H9 (cell line): ENCODE results near the gene SFRP2. TPM values are rescaled to one million over a fixed set of nuclear protein-coding genes. Genes with fewer than 3 reads are reported as not detected.

ENCODE experiments used
- DNase-seq: peaks from one replicate; pipeline ENCODE4 v3.0.0-alpha.2; 2017
- H2AFZ ChIP-seq: one replicate; pipeline ENCODE4 v1.6.1; 2013; ENCODE audit warnings: mild to moderate bottlenecking, low read length, control low read depth, moderate library complexity
- H2AK5ac ChIP-seq: 2 replicates; pipeline ENCODE4 v1.6.1; 2013; ENCODE audit warnings: low read length, control low read depth, mixed read lengths; ENCODE audit not compliant: insufficient read length
- H2BK120ac ChIP-seq: one replicate; pipeline ENCODE4 v1.6.1; 2013; ENCODE audit warnings: low read depth, mild to moderate bottlenecking, low read length, control low read depth, inconsistent platforms; ENCODE audit not compliant: poor library complexity, severe bottlenecking
- H2BK12ac ChIP-seq: 2 replicates; pipeline ENCODE4 v1.6.1; 2013; ENCODE audit warnings: low read length, control low read depth, mixed read lengths, low read depth; ENCODE audit not compliant: insufficient read length
- H2BK15ac ChIP-seq: 2 replicates; pipeline ENCODE4 v1.6.1; 2013; ENCODE audit warnings: low read depth, low read length, control low read depth
- H2BK20ac ChIP-seq: one replicate; pipeline ENCODE4 v1.6.1; 2013; ENCODE audit warnings: low read depth, mild to moderate bottlenecking, low read length, control low read depth, inconsistent platforms; ENCODE audit not compliant: poor library complexity, severe bottlenecking
- H2BK5ac ChIP-seq: 2 replicates; pipeline ENCODE4 v1.6.1; 2013; ENCODE audit warnings: low read length, control low read depth, mixed read lengths; ENCODE audit not compliant: insufficient read length
- H3K14ac ChIP-seq: 2 replicates; pipeline ENCODE4 v1.6.1; 2013; ENCODE audit warnings: low read length, control low read depth; ENCODE audit not compliant: insufficient read depth
- H3K18ac ChIP-seq: 2 replicates; pipeline ENCODE4 v1.6.1; 2013; ENCODE audit warnings: low read depth, mild to moderate bottlenecking, mixed read lengths, low read length, control low read depth; ENCODE audit not compliant: insufficient read length
- H3K23ac ChIP-seq: 2 replicates; pipeline ENCODE4 v1.6.1; 2013; ENCODE audit warnings: low read length, control low read depth, mixed read lengths, low read depth; ENCODE audit not compliant: insufficient read length
- H3K23me2 ChIP-seq: 2 replicates; pipeline ENCODE4 v1.6.1; 2013; ENCODE audit warnings: low read depth, mild to moderate bottlenecking, mixed read lengths, low read length, control low read depth; ENCODE audit not compliant: insufficient read length, poor library complexity, severe bottlenecking
- H3K27ac ChIP-seq: 2 replicates; pipeline ENCODE4 v1.5.1; 2013; ENCODE audit warnings: low read length, control low read depth, mixed read lengths, low read depth; ENCODE audit not compliant: insufficient read length
- H3K27me3 ChIP-seq: 2 replicates; pipeline ENCODE4 v1.6.1; 2013; ENCODE audit warnings: low read length, control low read depth, inconsistent platforms; ENCODE audit not compliant: insufficient read depth
- H3K4ac ChIP-seq: 2 replicates; pipeline ENCODE4 v1.6.1; 2013; ENCODE audit warnings: low read depth, mild to moderate bottlenecking, control low read depth, inconsistent platforms, low read length, moderate library complexity
- H3K4me1 ChIP-seq: 2 replicates; pipeline ENCODE4 v1.6.1; 2013; ENCODE audit warnings: low read length, control low read depth, inconsistent platforms; ENCODE audit not compliant: insufficient read depth
- H3K4me2 ChIP-seq: 2 replicates; pipeline ENCODE4 v1.6.1; 2013; ENCODE audit warnings: low read length, control low read depth, mixed read lengths; ENCODE audit not compliant: insufficient read length, insufficient read depth
- H3K56ac ChIP-seq: 2 replicates; pipeline ENCODE4 v1.6.1; 2013; ENCODE audit warnings: low read depth, mild to moderate bottlenecking, mixed read lengths, low read length, control low read depth; ENCODE audit not compliant: insufficient read length
- H3K79me1 ChIP-seq: 2 replicates; pipeline ENCODE4 v1.6.1; 2013; ENCODE audit warnings: low read depth, mild to moderate bottlenecking, moderate library complexity, low read length, control low read depth, inconsistent platforms; ENCODE audit not compliant: insufficient read depth, poor library complexity, severe bottlenecking
- H3K79me2 ChIP-seq: 2 replicates; pipeline ENCODE4 v1.6.1; 2013; ENCODE audit warnings: low read length, control low read depth, inconsistent platforms; ENCODE audit not compliant: insufficient read depth
- H3K9ac ChIP-seq: 2 replicates; pipeline ENCODE4 v1.6.1; 2013; ENCODE audit warnings: low read length, control low read depth, mixed read lengths; ENCODE audit not compliant: insufficient read length; ENCODE audit errors: extremely low read depth
- H3K9me3 ChIP-seq: one replicate; pipeline ENCODE4 v1.6.1; 2013; ENCODE audit warnings: low read depth, low read length, inconsistent platforms; ENCODE audit not compliant: control insufficient read depth
- H3T11ph ChIP-seq: one replicate; pipeline ENCODE4 v1.6.1; 2013; ENCODE audit warnings: mild to moderate bottlenecking, low read length, control low read depth, inconsistent platforms
- H4K20me1 ChIP-seq: one replicate; pipeline ENCODE4 v1.6.1; 2013; ENCODE audit not compliant: control insufficient read depth, insufficient read length, insufficient read depth
- H4K5ac ChIP-seq: 2 replicates; pipeline ENCODE4 v1.6.1; 2013; ENCODE audit warnings: low read depth, mild to moderate bottlenecking, mixed read lengths, low read length, control low read depth; ENCODE audit not compliant: insufficient read length
- H4K8ac ChIP-seq: replicated peaks from 2 replicates; pipeline ENCODE4 v1.6.1; 2013; ENCODE audit warnings: low read length, control low read depth, mixed read lengths, low read depth; ENCODE audit not compliant: insufficient read length
- H4K91ac ChIP-seq: 2 replicates; pipeline ENCODE4 v1.6.1; 2013; ENCODE audit warnings: low read depth, mild to moderate bottlenecking, moderate library complexity, mixed read lengths, low read length, control low read depth; ENCODE audit not compliant: insufficient read length
- H3K27ac Mint-ChIP-seq, 3 experiments: 2 replicates in 2 of 3; 3 replicates in 1 of 3; pipeline ENCODE4 v1.8.0; 2020 to 2021; ENCODE audit warnings: mixed read lengths in 3 of 3, mild to moderate bottlenecking in 1 of 3, moderate library complexity in 1 of 3
- H3K27me3 Mint-ChIP-seq: 2 replicates; pipeline ENCODE4 v1.8.0; 2021; ENCODE audit warnings: low read depth, mild to moderate bottlenecking, moderate library complexity, mixed read lengths
- H3K36me3 Mint-ChIP-seq, 3 experiments: 2 replicates in 2 of 3; 3 replicates in 1 of 3; pipeline ENCODE4 v1.8.0; 2020 to 2021; ENCODE audit warnings: low read depth in 3 of 3, mixed read lengths in 3 of 3; ENCODE audit not compliant: insufficient read depth in 1 of 3
- H3K4me1 Mint-ChIP-seq, 2 experiments: 2 replicates each; pipeline ENCODE4 v1.8.0; 2020; ENCODE audit warnings: mixed read lengths in 2 of 2
- H3K4me3 Mint-ChIP-seq, 2 experiments: 2 replicates in 1 of 2; 3 replicates in 1 of 2; pipeline ENCODE4 v1.8.0; 2020 to 2021; ENCODE audit warnings: mild to moderate bottlenecking in 2 of 2, mixed read lengths in 2 of 2, moderate library complexity in 1 of 2
- H3K9me3 Mint-ChIP-seq, 2 experiments: 2 replicates in 1 of 2; 3 replicates in 1 of 2; pipeline ENCODE4 v1.8.0; 2020; ENCODE audit warnings: mild to moderate bottlenecking in 2 of 2, mixed read lengths in 2 of 2, moderate library complexity in 1 of 2
- CTCF ChIP-seq: fragments of 200-600 bp; sonication (generic); conservative IDR thresholded peaks from 3 replicates; pipeline ENCODE4 v1.8.0; 2021; ENCODE audit warnings: antibody characterized with exemption, mild to moderate bottlenecking
- WGBS: extraction: QIAGEN DNeasy Blood & Tissue Kit; methylation state at CpG from one replicate; pipeline ENCODE4 v1.1.7; 2013; ENCODE audit warnings: missing lambda C conversion rate, low lambda C conversion rate, mixed read lengths; ENCODE audit not compliant: insufficient read length; ENCODE audit errors: extremely low coverage; 5-methylcytosine and 5-hydroxymethylcytosine counted together
- total RNA-seq: library from RNA; stranded (reverse); gene quantifications from 2 replicates; pipeline ENCODE4 v1.2.1, GENCODE V29; 2021

Gene SFRP2
- total RNA-seq, 1 experiment from 2014 or later, result 156 TPM

DNA sequence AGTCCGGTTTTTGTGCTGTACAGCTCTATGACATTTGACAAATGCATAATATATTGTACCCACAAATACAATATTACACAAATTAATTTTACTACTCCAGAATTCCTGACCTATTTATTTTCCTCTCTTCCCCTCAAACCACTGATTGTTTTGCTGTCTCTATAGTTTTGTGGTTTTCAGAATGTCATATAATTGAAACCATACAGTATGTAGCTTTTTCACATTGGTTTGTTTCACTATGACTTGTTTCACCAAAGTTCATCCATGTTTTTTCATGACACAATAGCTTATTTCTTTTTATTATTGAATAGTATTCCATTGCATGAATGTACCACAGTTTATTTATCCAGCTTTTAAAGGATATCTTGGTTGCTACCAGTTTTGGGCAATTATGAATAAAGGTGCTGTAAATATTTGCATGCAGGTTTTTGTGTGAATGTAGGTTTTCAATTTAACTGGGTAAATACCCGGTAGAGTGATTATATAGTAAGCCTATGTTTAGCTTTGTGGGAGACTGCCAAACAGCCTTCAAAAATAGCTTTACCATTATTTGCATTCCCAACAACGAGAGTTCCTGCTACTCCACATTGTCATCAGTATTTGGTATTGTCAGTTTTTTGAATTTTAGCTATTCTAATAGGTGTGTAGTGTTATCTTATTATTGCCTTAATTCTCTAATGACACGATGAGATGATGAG lies 55.0 kb downstream of the SFRP2 start:
- no peak overlapping the region for H2BK120ac ChIP-seq
- H3K56ac ChIP-seq, result no peak overlapping the region
- H3K4ac ChIP-seq, result no peak overlapping the region
- H3K9me3 ChIP-seq, result no peaks in the 10 kb centered on the region
- no peaks in the 10 kb centered on the region for H3K4me1 ChIP-seq
- H3K79me2 ChIP-seq, result no peaks in the 10 kb centered on the region
- peaks cover 0 to 3% (median 0%) of the 10 kb centered on the region in 3 experiments; a peak in 1 of 7 replicates for H3K36me3 Mint-ChIP-seq
- H3K14ac ChIP-seq, result no peak overlapping the region
- no peak overlapping the region for H2BK5ac ChIP-seq
- H3K4me2 ChIP-seq, result no peak overlapping the region
- no peak overlapping the region for H3K4me3 Mint-ChIP-seq
- no peak overlapping the region for H3K9ac ChIP-seq
- H2AFZ ChIP-seq, result no peak overlapping the region
- no peak overlapping the region for H4K8ac ChIP-seq
- H2BK15ac ChIP-seq, result no peak overlapping the region
- no peak for DNase-seq
- no CpG with 5 or more reads among the region's 4 CpGs for WGBS
- no peaks in the 10 kb centered on the region for H3K27me3 Mint-ChIP-seq
- no peak overlapping the region for H4K91ac ChIP-seq
- no peak overlapping the region for H2BK12ac ChIP-seq
- no peak overlapping the region for H3K23ac ChIP-seq
- H3T11ph ChIP-seq, result no peak overlapping the region
- no peak overlapping the region for H3K18ac ChIP-seq
- H2AK5ac ChIP-seq, result no peak overlapping the region
- no peaks in the 10 kb centered on the region for H4K20me1 ChIP-seq
- no peak overlapping the region for H3K27ac ChIP-seq
- no peak overlapping the region for H3K27ac Mint-ChIP-seq
- H3K27me3 ChIP-seq, result no peaks in the 10 kb centered on the region
- no peak for TF ChIP-seq CTCF
- H3K79me1 ChIP-seq, result no peaks in the 10 kb centered on the region
- H3K4me1 Mint-ChIP-seq, result peaks cover 5 to 8% of the 10 kb centered on the region in 2 experiments; a peak in 3 of 4 replicates
- no peak overlapping the region for H2BK20ac ChIP-seq
- no peaks in the 10 kb centered on the region for H3K9me3 Mint-ChIP-seq
- H3K23me2 ChIP-seq, result no peaks in the 10 kb centered on the region
- H4K5ac ChIP-seq, result no peak overlapping the region
